ENCODE measurements around the gene MRTFA.
"Not testable (repeated sequence)": the region's sequence is repeated elsewhere in the genome, so short reads cannot be mapped to it uniquely, and the experiment has no call there.

Gene MRTFA

GRCh38 chr22:40656651-40657050, 20.1 kb upstream of the MRTFA start:
- not testable (repeated sequence) for DNase-seq

GRCh38 chr22:40655941-40656340, 19.4 kb upstream of the MRTFA start:
- not testable (repeated sequence) for DNase-seq

GRCh38 chr22:40654522-40655167, 18.1 kb upstream of the MRTFA start:
- peak; percentile 32 for DNase-seq

GRCh38 chr22:40653361-40653760, 16.8 kb upstream of the MRTFA start:
- no peak for DNase-seq

GRCh38 chr22:40651563-40652501, 15.3 kb upstream of the MRTFA start:
- DNase-seq = peak; percentile 99

GRCh38 chr22:40651057-40651456, 14.5 kb upstream of the MRTFA start:
- DNase-seq = no peak

- no peak for DNase-seq
Measured at GRCh38 chr22:40648386-40648785, 11.9 kb upstream of the MRTFA start.

GRCh38 chr22:40645579-40646197, 9.2 kb upstream of the MRTFA start:
- no peak for DNase-seq

GRCh38 chr22:40642316-40642715, 5.8 kb upstream of the MRTFA start:
- DNase-seq = no peak

- DNase-seq = no peak
Measured at GRCh38 chr22:40641269-40641668, 4.8 kb upstream of the MRTFA start.

GRCh38 chr22:40638261-40638660, 1.7 kb upstream of the MRTFA start:
- no peak for DNase-seq

- DNase-seq = no peak
Measured at GRCh38 chr22:40637183-40638150, 948 bp upstream of the MRTFA start.

GRCh38 chr22:40635940-40636379, 559 bp downstream of the MRTFA start:
- no peak for DNase-seq

GRCh38 chr22:40635043-40635939, 1.2 kb downstream of the MRTFA start:
- DNase-seq = peak; percentile 9

- no peak for DNase-seq
Measured at GRCh38 chr22:40634119-40634903, 2.2 kb downstream of the MRTFA start.

- DNase-seq = no peak
Measured at GRCh38 chr22:40633036-40633435, 3.5 kb downstream of the MRTFA start.

- DNase-seq = no peak
Measured at GRCh38 chr22:40631925-40632324, 4.6 kb downstream of the MRTFA start.

GRCh38 chr22:40628354-40629042, 8.0 kb downstream of the MRTFA start:
- DNase-seq = peak; percentile 35

- DNase-seq = no peak
Measured at GRCh38 chr22:40627612-40628011, 8.9 kb downstream of the MRTFA start.

- DNase-seq = no peak
Measured at GRCh38 chr22:40626851-40627250, 9.7 kb downstream of the MRTFA start.
